IPS-18a (cell line): ENCODE results near the gene STUM.
"Not testable (repeated sequence)": the region's sequence is repeated elsewhere in the genome, so short reads cannot be mapped to it uniquely, and the experiment has no call there.

Experiments
- H3K27ac ChIP-seq: one replicate; pipeline ENCODE4 v1.5.1; 2013; ENCODE audit warnings: low read length
- H3K27me3 ChIP-seq: one replicate; pipeline ENCODE4 v1.6.1; 2013; ENCODE audit warnings: mild to moderate bottlenecking, low read length; ENCODE audit not compliant: control insufficient read depth, insufficient read depth
- H3K36me3 ChIP-seq: one replicate; pipeline ENCODE4 v1.6.1; 2013; ENCODE audit warnings: low read depth, low read length; ENCODE audit not compliant: control insufficient read depth
- H3K4me1 ChIP-seq: one replicate; pipeline ENCODE4 v1.6.1; 2013; ENCODE audit warnings: low read depth, low read length; ENCODE audit not compliant: control insufficient read depth
- H3K4me3 ChIP-seq: one replicate; pipeline ENCODE4 v1.5.1; 2013; ENCODE audit warnings: low read length
- H3K9ac ChIP-seq: one replicate; pipeline ENCODE4 v1.6.1; 2013; ENCODE audit warnings: mild to moderate bottlenecking, low read length, moderate library complexity
- H3K9me3 ChIP-seq: one replicate; pipeline ENCODE4 v1.6.1; 2013; ENCODE audit warnings: low read depth, low read length; ENCODE audit not compliant: control insufficient read depth

Gene STUM

GRCh38 chr1:226609836-226610455 lies 61.4 kb downstream of the STUM start:
- Histone ChIP-seq H3K9ac (no peak overlapping the region), H3K27ac (no peak overlapping the region), H3K4me1 (peaks cover 6% of the 10 kb centered on the region), H3K27me3 (no peaks in the 10 kb centered on the region), H3K9me3 (no peaks in the 10 kb centered on the region), H3K4me3 (no peak overlapping the region), H3K36me3 (no peaks in the 10 kb centered on the region)

GRCh38 chr1:226610671-226611070 lies 62.1 kb downstream of the STUM start:
- no peak overlapping the region for H3K27ac ChIP-seq
- H3K9ac ChIP-seq, result no peak overlapping the region

GRCh38 chr1:226611301-226611700 lies 62.7 kb downstream of the STUM start:
- H3K4me3 ChIP-seq, result no peak overlapping the region
- no peaks in the 10 kb centered on the region for H3K9me3 ChIP-seq
- H3K27ac ChIP-seq, result no peak overlapping the region

More at GRCh38 chr1:226610671-226611070, 62.1 kb downstream of the STUM start:
- Histone ChIP-seq H3K36me3 (no peaks in the 10 kb centered on the region), H3K4me3 (no peak overlapping the region), H3K9me3 (no peaks in the 10 kb centered on the region), H3K27me3 (no peaks in the 10 kb centered on the region), H3K4me1 (peaks cover 5% of the 10 kb centered on the region)

GRCh38 chr1:226611980-226612379 lies 63.4 kb downstream of the STUM start:
- H3K27ac ChIP-seq, H3K27me3 ChIP-seq, H3K4me3 ChIP-seq, H3K9me3 ChIP-seq, H3K36me3 ChIP-seq, H3K9ac ChIP-seq, H3K4me1 ChIP-seq: not testable (repeated sequence)

More at GRCh38 chr1:226611301-226611700, 62.7 kb downstream of the STUM start:
- no peaks in the 10 kb centered on the region for H3K36me3 ChIP-seq
- peaks cover 5% of the 10 kb centered on the region for H3K4me1 ChIP-seq
- H3K9ac ChIP-seq, result no peak overlapping the region
- no peaks in the 10 kb centered on the region for H3K27me3 ChIP-seq

GRCh38 chr1:226615876-226616275 lies 67.3 kb downstream of the STUM start:
- H3K9me3 ChIP-seq, result no peaks in the 10 kb centered on the region
- no peak overlapping the region for H3K4me3 ChIP-seq
- H3K27me3 ChIP-seq, result no peaks in the 10 kb centered on the region
- H3K9ac ChIP-seq, result no peak overlapping the region
- no peak overlapping the region for H3K27ac ChIP-seq
- H3K4me1 ChIP-seq, result no peaks in the 10 kb centered on the region
- no peaks in the 10 kb centered on the region for H3K36me3 ChIP-seq

GRCh38 chr1:226616636-226617035 lies 68.1 kb downstream of the STUM start:
- no peak overlapping the region for H3K9ac ChIP-seq
- no peaks in the 10 kb centered on the region for H3K36me3 ChIP-seq
- H3K9me3 ChIP-seq, result no peaks in the 10 kb centered on the region
- no peaks in the 10 kb centered on the region for H3K27me3 ChIP-seq
- H3K4me1 ChIP-seq, result no peaks in the 10 kb centered on the region
- no peak overlapping the region for H3K27ac ChIP-seq
- no peak overlapping the region for H3K4me3 ChIP-seq

GRCh38 chr1:226617109-226617508 lies 68.5 kb downstream of the STUM start:
- H3K36me3 ChIP-seq, result no peaks in the 10 kb centered on the region
- no peaks in the 10 kb centered on the region for H3K9me3 ChIP-seq
- no peaks in the 10 kb centered on the region for H3K27me3 ChIP-seq
- no peaks in the 10 kb centered on the region for H3K4me1 ChIP-seq
- no peak overlapping the region for H3K4me3 ChIP-seq
- H3K9ac ChIP-seq, result no peak overlapping the region
- H3K27ac ChIP-seq, result no peak overlapping the region

GRCh38 chr1:226617719-226618118 lies 69.2 kb downstream of the STUM start:
- not testable (repeated sequence) for H3K36me3 ChIP-seq, H3K4me3 ChIP-seq, H3K9me3 ChIP-seq, H3K4me1 ChIP-seq, H3K27ac ChIP-seq, H3K9ac ChIP-seq, H3K27me3 ChIP-seq

- Histone ChIP-seq H3K9me3 (no peaks in the 10 kb centered on the region), H3K4me1 (no peaks in the 10 kb centered on the region), H3K4me3 (no peak overlapping the region), H3K9ac (no peak overlapping the region), H3K27me3 (no peaks in the 10 kb centered on the region), H3K36me3 (no peaks in the 10 kb centered on the region), H3K27ac (no peak overlapping the region)
Observed at GRCh38 chr1:226618380-226618779, 69.8 kb downstream of the STUM start.

- Histone ChIP-seq H3K4me3 (no peak overlapping the region), H3K4me1 (no peaks in the 10 kb centered on the region), H3K9ac (no peak overlapping the region), H3K27me3 (no peaks in the 10 kb centered on the region), H3K27ac (no peak overlapping the region), H3K9me3 (no peaks in the 10 kb centered on the region), H3K36me3 (no peaks in the 10 kb centered on the region)
Observed at GRCh38 chr1:226619031-226619430, 70.5 kb downstream of the STUM start.

- H3K4me1 ChIP-seq, result no peaks in the 10 kb centered on the region
- no peaks in the 10 kb centered on the region for H3K36me3 ChIP-seq
- H3K4me3 ChIP-seq, result no peak overlapping the region
Observed at GRCh38 chr1:226622012-226622411, 73.4 kb downstream of the STUM start.

GRCh38 chr1:226624526-226624925 lies 76.0 kb downstream of the STUM start:
- Histone ChIP-seq H3K27ac (no peak overlapping the region), H3K4me3 (no peak overlapping the region), H3K4me1 (no peaks in the 10 kb centered on the region), H3K9ac (no peak overlapping the region), H3K9me3 (no peaks in the 10 kb centered on the region), H3K36me3 (no peaks in the 10 kb centered on the region), H3K27me3 (peaks cover 19% of the 10 kb centered on the region)

More at GRCh38 chr1:226622012-226622411, 73.4 kb downstream of the STUM start:
- no peak overlapping the region for H3K27ac ChIP-seq
- H3K27me3 ChIP-seq, result peaks cover 11% of the 10 kb centered on the region
- no peak overlapping the region for H3K9ac ChIP-seq
- no peaks in the 10 kb centered on the region for H3K9me3 ChIP-seq
